ENCODE data around the gene OR2M7. TPM values are rescaled to one million over a fixed set of nuclear protein-coding genes. Genes with fewer than 3 reads are reported as not detected.
"Not testable (repeated sequence)": the region's sequence is repeated elsewhere in the genome, so short reads cannot be mapped to it uniquely, and the experiment has no call there.

OR2M7 gene
- total RNA-seq, 1 donor: not detected

GRCh38 chr1:248348475-248348874, 24.1 kb upstream of the OR2M7 start, which contains the start of gene OR14C36:
Gene OR14C36 (plus strand): TSS chr1:248348775. CDS start chr1:248348775, 0 bp downstream.
- TF ChIP-seq, protein P1, sequence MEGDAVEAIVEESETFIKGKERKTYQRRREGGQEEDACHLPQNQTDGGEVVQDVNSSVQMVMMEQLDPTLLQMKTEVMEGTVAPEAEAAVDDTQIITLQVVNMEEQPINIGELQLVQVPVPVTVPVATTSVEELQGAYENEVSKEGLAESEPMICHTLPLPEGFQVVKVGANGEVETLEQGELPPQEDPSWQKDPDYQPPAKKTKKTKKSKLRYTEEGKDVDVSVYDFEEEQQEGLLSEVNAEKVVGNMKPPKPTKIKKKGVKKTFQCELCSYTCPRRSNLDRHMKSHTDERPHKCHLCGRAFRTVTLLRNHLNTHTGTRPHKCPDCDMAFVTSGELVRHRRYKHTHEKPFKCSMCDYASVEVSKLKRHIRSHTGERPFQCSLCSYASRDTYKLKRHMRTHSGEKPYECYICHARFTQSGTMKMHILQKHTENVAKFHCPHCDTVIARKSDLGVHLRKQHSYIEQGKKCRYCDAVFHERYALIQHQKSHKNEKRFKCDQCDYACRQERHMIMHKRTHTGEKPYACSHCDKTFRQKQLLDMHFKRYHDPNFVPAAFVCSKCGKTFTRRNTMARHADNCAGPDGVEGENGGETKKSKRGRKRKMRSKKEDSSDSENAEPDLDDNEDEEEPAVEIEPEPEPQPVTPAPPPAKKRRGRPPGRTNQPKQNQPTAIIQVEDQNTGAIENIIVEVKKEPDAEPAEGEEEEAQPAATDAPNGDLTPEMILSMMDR (IDR thresholded peaks at IDR 0.05; ENCODE audit: insufficient read depth, low read depth, low read length): no peak
- DNase-seq (ENCODE audit: low read depth): no peak

DNA sequence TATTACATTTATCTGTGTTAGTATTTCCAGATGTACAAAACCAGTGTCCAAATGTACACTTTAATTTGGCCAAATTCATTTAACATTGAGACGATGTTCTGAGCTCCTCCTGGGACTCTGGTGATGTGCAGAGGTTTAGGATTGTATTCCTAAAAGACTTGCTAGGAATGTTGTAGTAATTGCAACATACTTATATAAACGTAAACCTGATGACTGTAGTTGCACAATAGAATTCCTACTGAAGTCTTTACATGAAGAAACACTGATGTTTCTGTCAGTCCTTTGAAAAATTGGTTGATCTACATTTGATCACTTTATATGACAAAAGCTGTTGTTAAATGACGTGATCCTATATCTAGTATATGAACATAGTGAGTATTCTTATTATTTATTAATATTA, 19.1 kb upstream of the OR2M7 start:
- DNase-seq (ENCODE audit: low read depth): no peak
- no peak overlapping the region for H3K4me3 ChIP-seq (ENCODE audit: low read depth, low read length)
- TF ChIP-seq, protein P1 (IDR thresholded peaks at IDR 0.05; ENCODE audit: insufficient read depth, low read depth, low read length): no peak

More at GRCh38 chr1:248348475-248348874, 24.1 kb upstream of the OR2M7 start, which contains the start of gene OR14C36:
- H3K4me3 ChIP-seq (ENCODE audit: low read depth, low read length): no peak within 1 kb of the TSS

DNA sequence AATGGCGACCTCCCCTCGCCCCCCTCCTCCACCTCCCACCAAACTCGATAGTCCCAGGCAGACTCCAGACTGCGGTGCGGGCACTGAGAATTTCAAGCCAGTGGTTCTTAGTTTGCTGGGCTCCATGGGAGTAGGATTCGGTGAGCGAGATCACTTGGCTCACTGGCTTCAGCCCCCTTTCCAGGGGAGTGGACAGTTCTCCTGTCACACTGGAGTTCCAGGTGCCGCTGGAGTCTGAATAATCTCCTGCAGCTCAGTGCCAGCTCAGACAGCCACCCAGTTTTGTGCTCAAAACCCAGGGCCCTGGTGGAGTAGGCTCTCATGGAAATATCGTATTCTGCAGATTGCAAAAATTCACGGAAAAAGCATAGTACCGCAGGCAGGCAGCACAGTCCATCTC, 7.6 kb downstream of the OR2M7 start:
- DNase-seq (ENCODE audit: low read depth): no peak
- no peak overlapping the region for H3K4me3 ChIP-seq (ENCODE audit: low read depth, low read length)
- TF ChIP-seq, protein P1 (IDR thresholded peaks at IDR 0.05; ENCODE audit: insufficient read depth, low read depth, low read length): no peak

GRCh38 chr1:248306740-248307139, 17.6 kb downstream of the OR2M7 start:
- not testable (repeated sequence) for H3K4me3 ChIP-seq (ENCODE audit: low read depth, low read length); DNase-seq (ENCODE audit: low read depth)

DNA sequence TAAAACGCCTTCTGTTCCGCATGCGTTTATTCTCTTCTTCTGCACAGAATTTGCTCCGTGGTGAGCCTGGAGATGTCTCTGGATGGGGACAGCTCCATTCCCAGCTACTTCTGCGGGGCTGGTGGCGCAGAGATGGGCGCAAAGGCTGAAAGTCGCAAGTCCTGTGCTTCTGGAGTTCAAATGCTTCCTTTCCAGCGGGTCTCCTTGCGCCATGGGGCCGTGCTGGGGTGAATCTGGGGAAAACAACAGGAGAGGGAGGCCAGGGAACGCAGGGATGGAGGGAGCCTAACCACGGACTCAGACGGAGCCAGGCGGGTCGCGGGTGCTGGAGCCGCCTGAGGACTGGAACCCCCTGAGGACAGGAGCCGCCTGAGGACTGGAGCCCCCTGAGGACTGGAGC, 18.3 kb downstream of the OR2M7 start:
- DNase-seq (ENCODE audit: low read depth): no peak
- H3K4me3 ChIP-seq (ENCODE audit: low read depth, low read length): no peak overlapping the region
- TF ChIP-seq, protein P1 (IDR thresholded peaks at IDR 0.05; ENCODE audit: insufficient read depth, low read depth, low read length): no peak

DNA sequence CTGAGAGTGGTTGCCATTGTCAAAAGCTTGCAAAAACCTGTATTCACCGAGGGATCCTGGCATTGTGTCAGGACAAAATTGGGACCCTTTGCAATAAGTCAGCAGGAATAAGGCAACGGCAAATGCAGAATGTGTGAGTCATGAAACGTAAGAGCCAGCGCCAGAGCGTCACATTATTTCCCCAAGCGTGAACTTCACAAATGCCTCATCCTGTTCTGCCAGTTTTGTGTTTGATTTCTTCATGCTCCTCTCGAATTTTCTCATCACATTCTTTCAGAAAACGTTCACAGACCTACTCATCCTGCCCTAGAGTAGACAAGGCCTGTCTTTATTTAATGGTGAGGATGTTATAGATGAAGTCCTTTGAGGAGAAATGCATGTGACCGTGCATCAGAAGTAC, 18.7 kb downstream of the OR2M7 start:
- not testable (repeated sequence) for H3K4me3 ChIP-seq (ENCODE audit: low read depth, low read length)

GRCh38 chr1:248303324-248303723, 21.0 kb downstream of the OR2M7 start, which contains the start of gene OR2T12:
Gene OR2T12 (minus strand): TSS chr1:248303424. CDS start chr1:248295578, 7,846 bp downstream.
- TF ChIP-seq, protein P1 (IDR thresholded peaks at IDR 0.05; ENCODE audit: insufficient read depth, low read depth, low read length): no peak
- H3K4me3 ChIP-seq (ENCODE audit: low read depth, low read length): no peak within 1 kb of the TSS
- DNase-seq (ENCODE audit: low read depth): no peak

More for the DNA sequence above, 18.7 kb downstream of the OR2M7 start:
- not testable (repeated sequence) for DNase-seq (ENCODE audit: low read depth)

DNA sequence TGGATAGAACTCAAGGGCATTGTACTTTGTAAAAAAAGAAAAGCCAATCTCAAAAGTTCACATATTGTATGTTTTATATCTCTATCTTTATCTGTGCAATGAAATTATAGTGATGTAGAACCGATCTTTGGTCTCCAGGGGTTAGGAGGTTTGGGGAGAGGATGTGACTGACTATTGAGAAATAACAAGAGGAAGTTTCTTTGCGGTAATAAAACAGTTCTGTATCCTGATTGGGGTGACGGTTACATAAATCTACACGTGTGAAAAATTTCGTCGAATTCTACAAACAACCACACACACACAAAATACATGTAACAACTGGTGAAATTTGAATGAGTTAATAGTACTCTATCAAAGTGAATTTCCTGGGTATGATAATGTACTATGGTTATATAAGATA, 36.0 kb downstream of the OR2M7 start:
- no peak overlapping the region for H3K4me3 ChIP-seq (ENCODE audit: low read depth, low read length)
- DNase-seq (ENCODE audit: low read depth): no peak
- TF ChIP-seq, protein P1 (IDR thresholded peaks at IDR 0.05; ENCODE audit: insufficient read depth, low read depth, low read length): no peak
